HG03159 (cell line): Measurements from ENCODE around the gene ATP5F1A.
"Not testable (repeated sequence)": the region's sequence is repeated elsewhere in the genome, so short reads cannot be mapped to it uniquely, and the experiment has no call there.

Source experiments
- ATAC-seq: cut with Tn5 transposase; IDR thresholded peaks from one replicate; pipeline ENCODE4 v1.9.1; 2021; ENCODE audit warnings: mild to moderate bottlenecking, moderate library complexity; ENCODE audit not compliant: unreplicated experiment

Gene ATP5F1A

DNA sequence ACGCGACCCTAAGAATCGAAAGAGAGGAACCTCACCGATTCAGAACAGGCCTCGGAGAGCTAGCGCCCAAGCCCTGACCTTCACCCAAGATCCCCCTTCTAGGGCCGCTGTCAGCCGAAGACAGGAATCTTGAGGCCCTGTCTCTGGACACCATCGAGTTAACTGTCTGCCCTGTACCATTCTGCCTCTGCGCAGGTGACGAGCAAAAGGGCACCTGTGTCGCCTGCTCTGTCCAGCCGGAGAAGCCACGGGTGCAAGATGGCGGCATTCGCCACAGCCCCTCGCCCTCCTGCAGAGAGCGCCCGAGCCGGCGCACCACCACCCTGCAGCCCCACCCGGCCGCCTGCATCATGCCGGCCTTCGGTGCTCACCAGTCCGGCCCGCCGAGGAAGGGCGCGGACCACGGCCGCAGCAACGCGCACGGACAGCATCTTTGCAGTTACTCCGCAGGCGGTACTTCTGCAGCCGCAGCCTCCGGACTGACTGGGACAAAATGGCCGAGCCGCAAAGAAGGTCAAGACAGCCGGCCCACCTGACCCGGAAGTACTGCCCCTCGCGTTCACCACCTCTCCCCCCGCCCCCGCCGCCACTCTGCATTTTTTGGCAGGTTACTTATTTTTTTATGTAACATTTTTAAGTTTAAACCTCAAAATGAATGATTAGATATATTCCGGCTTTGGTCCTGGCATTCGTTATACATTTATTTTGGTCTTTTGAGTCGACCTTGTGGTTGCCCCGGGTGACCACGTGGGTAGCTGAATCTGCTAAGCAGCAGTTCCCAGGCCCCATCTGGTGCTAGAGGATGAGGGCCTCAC, at the start of gene ATP5F1A:
TSS of gene ATP5F1A (minus strand) at position 496 of the 815 bp plus-strand sequence. CDS start at position 431, 65 bp downstream.
- peak; percentile 77 for ATAC-seq

GRCh38 chr18:46141199-46141598, 43.1 kb upstream of the ATP5F1A start:
- no peak for ATAC-seq

GRCh38 chr18:46140173-46140572, 42.1 kb upstream of the ATP5F1A start:
- ATAC-seq, result no peak

- ATAC-seq, result no peak
These were observed 37.0 kb upstream of the ATP5F1A start for GRCh38 chr18:46134920-46135675.

GRCh38 chr18:46133534-46133933, 35.4 kb upstream of the ATP5F1A start:
- no peak for ATAC-seq

- not testable (repeated sequence) for ATAC-seq
These were observed 32.5 kb upstream of the ATP5F1A start for GRCh38 chr18:46130549-46130948.

DNA sequence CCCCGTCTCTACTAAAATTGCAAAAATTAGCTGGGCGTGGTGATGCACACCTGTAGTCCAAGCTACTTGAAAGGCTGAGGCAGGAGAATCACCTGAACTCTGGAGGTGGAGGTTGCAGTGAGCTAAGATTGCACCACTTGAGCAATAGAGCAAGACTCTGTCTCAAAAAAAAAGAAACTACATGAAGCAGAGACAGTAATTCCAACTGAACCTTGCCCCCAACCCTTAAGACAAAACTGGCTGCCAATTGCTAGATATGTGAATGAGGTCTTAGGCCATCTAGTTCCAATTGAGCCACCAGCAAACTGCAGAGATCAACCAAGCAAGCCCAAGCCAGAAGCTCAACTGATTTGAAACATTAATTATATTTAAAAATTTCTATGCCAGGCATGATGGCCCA, 32.0 kb upstream of the ATP5F1A start:
- no peak for ATAC-seq

DNA sequence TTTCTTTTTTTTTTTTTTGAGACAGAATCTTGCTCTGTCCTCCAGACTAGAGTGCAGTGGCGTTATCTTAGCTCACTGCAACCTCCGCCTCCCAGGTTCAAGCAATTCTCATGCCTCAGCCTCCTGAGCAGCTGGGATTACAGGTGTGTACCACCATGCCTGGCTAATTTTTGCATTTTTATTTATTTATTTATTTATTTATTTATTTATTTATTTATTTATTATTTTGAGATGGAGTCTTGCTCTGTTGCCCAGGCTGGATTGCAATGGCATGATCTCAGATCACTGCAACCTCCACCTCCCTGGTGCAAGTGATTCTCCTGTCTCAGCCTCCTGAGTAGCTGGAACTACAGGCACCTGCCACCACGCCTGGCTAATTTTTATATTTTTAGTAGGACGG, 28.5 kb upstream of the ATP5F1A start:
- not testable (repeated sequence) for ATAC-seq

DNA sequence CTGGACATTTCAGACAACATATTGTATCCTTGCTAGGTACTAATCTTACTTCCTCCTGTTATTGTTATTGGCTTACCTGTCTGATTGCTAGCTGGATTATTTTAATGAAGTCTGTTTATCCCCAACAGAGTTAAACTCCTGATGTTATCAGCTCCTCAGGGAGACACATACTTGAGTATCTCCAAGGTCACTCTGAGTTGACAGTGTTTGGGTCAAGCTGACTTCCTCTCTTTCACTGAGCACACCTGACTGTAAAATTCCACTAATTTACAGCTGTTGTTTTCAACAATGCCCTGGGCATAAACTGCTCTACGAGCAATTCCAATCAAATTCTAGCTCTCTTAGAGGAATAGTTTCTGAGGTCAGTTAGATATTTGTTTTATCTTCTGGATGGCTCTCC, 15.7 kb upstream of the ATP5F1A start:
- no peak for ATAC-seq

GRCh38 chr18:46110406-46110805, 12.3 kb upstream of the ATP5F1A start:
- no peak for ATAC-seq

- no peak for ATAC-seq
These were observed 11.3 kb upstream of the ATP5F1A start for GRCh38 chr18:46109386-46109785.

DNA sequence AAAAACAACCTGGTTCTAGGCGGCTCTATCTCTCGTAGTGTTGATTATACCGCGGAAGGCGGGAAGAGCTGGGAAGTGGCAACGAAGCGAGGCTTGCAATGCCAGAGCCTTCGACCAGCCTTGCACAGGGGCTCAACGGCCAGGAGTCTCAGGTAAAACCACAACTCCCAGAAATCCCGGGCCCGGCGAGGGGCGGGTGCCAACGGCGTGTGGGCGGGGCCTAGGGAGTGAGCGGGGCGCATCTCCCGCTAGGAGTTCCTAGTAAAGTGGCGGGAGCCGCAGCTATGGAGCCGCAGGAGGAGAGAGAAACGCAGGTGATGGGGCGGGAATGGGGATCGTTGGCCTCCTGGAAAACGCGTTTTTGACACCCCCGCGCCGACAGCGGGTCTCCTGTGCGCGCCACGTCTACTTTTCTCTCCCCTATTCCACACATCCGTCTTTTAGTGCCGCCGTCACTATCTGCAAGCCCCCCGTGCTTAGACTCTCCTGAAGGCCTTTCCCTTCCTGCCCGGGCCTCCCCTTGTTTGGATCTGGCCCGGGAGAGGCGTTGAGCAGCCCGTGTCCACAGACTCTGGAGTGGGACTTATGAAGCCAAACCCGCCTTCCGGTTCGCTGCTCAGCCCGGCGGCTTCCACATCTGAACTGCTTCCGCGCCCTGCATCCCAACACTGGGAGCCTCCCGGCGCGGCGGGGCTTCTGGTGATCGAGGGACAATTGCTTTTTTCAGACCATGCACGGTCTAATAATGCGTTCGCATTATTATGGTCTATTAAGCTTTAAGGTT, 6.2 kb upstream of the ATP5F1A start, which contains the start of gene HAUS1:
TSS of gene HAUS1 (plus strand) at position 258 of the 784 bp plus-strand sequence. CDS start at position 285, 27 bp downstream.
- peak; percentile 82 for ATAC-seq

DNA sequence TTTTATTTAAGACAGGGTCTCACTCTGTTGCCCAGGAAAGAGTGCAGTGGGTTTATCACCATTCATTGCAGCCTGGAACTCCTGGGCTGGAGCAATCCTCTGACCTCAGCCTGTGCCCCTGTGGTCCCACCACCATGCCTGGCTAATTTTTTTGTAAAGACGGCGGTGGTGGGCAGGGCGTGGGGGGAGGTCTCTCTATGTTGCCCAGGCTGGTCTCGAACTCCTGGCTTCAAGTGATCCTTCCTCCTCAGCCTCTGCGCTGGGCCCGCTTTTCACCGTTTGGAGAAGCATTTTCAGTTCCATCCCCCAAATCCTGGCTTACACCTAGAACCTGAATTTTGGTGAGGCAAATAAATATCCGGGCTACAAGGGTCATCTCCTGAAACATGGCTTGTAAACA, 1.4 kb upstream of the ATP5F1A start:
- no peak for ATAC-seq

GRCh38 chr18:46098616-46098933, 479 bp upstream of the ATP5F1A start:
- no peak for ATAC-seq

GRCh38 chr18:46097431-46097800, 680 bp downstream of the ATP5F1A start:
- peak; percentile 14 for ATAC-seq

DNA sequence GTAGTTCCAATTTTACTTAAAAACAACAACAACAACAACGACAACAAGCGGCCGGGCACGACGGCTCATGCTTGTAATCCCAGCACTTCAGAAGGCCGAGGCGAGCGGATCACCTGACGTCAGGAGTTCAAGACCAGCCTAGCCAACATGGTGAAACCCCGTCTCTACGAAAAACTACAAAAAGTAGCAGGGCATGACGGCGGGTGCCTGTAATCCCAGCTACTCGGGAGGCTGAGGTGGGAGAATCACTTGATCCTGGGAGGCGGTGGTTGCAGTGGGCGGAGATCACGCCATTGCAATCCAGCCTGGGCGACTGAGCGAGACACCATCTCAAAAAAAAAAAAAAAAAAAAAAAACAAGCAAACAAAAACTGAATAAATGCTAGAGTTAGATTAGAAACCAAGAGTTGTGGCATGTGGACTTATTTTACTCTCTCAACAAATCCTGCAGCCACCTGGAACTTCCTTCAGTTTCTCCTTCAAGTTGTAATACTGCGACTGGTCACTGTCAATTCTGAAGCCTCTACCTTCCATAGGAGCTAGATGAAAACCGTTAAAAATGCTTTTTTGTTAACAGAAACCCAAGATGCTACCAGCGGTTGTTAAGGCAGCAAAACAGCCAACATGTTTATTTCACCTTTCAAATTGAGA, 1.3 kb downstream of the ATP5F1A start:
- no peak for ATAC-seq

GRCh38 chr18:46095532-46095931, 2.6 kb downstream of the ATP5F1A start:
- ATAC-seq, result no peak

GRCh38 chr18:46088501-46088900, 9.6 kb downstream of the ATP5F1A start:
- not testable (repeated sequence) for ATAC-seq

DNA sequence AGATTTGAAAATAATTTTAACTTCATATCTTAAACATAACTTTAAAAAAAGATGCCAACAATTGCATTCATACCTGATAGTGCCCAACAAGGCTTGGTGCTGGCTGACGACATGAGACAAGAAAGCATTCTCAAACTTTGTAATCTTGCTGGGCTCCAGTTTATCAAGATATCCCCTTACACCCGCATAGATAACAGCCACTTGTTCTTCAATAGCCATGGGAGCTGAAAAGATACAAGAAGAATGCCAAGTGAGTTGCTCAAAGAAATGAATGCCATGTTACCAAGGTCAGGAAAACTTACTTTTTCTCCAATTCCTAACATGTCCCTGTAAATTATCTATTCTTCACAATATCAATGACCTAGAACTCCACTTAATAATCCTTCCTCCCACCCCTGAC, 13.7 kb downstream of the ATP5F1A start:
- ATAC-seq, result no peak

DNA sequence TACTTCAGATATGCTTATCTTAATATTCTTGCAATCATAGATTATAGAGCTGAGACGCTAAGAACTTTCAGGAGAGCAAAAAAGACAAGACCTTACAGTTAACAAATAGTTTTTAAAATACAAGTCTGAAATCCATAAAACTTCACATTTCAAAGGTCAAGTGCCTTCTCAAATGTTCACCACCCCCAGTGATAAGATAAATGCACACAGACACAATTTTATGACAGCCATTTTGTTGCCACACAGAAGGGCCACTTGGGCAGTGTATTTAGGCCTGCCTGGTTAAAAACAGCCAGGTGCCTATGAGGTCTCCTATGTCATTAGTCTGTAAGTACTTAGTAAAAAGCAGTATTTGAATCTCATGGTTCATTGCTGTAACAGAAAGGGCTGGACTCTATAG, 17.9 kb downstream of the ATP5F1A start:
- no peak for ATAC-seq

- ATAC-seq, result no peak
These were observed 18.8 kb downstream of the ATP5F1A start for GRCh38 chr18:46079336-46079735.
